Measurements from ENCODE around the gene IRAK2. TPM values are rescaled to one million over a fixed set of nuclear protein-coding genes. Genes with fewer than 3 reads are reported as not detected.

IRAK2 gene, protein sequence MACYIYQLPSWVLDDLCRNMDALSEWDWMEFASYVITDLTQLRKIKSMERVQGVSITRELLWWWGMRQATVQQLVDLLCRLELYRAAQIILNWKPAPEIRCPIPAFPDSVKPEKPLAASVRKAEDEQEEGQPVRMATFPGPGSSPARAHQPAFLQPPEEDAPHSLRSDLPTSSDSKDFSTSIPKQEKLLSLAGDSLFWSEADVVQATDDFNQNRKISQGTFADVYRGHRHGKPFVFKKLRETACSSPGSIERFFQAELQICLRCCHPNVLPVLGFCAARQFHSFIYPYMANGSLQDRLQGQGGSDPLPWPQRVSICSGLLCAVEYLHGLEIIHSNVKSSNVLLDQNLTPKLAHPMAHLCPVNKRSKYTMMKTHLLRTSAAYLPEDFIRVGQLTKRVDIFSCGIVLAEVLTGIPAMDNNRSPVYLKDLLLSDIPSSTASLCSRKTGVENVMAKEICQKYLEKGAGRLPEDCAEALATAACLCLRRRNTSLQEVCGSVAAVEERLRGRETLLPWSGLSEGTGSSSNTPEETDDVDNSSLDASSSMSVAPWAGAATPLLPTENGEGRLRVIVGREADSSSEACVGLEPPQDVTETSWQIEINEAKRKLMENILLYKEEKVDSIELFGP
- total RNA-seq (2022; extraction: Qiagen RNA extraction) = 15.6 to 20.5 TPM (median 16.6 TPM) in 5 replicates

GRCh38 chr3:10164546-10165393, at the start of gene IRAK2:
IRAK2 (plus strand) TSS chr3:10164919; CDS start chr3:10164955, 36 bp downstream.

DNA sequence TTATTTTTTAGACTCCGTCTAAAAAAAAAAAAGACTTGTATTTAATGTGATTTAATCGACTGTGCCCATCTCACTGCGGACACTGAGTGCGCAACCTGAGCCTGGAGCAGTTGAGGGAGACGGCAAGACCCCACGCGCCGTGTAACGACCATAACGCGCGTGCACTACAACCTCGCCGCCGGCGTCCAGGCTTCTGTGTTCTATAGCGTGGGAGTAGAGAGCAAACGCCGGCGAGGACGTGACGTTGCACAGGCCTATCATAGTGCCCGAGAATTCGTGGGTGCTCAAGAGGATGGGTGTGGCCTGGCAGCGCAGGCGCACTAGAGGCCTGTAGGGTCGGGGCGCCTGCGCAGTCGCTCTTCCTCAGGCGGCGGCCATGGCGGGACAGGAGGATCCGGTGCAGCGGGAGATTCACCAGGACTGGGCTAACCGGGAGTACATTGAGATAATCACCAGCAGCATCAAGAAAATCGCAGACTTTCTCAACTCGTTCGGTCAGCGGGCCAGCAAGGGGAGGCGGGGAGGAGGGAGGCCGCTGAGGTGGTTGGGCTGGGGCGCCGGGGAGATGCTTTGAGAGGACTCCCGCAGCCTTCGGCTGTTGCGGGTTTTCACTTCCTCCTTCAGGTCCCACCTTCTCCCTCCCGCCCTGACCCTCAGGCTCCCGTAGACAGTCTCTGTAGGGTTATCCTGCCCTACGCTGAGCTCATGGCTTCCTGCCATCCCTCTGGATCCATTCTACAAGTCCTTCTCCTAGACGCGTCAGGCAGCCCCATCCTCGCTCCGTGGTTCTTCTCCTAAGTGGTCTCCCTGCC, 49.2 kb upstream of the IRAK2 start, which contains the start of gene BRK1:
Gene BRK1, plus strand, starts transcription at position 350 of the 812 bp plus-strand sequence. Its CDS starts 27 bp downstream, at position 377.

GRCh38 chr3:10248184-10248983, 83.7 kb downstream of the IRAK2 start, which contains the start of gene TATDN2:
TATDN2 (plus strand) TSS chr3:10248459; CDS start chr3:10249201, 742 bp downstream.

GRCh38 chr3:10292505-10293419, 128.0 kb downstream of the IRAK2 start, which contains the start of gene GHRL:
GHRL (minus strand) TSS chr3:10292947; CDS start chr3:10290180, 2,767 bp downstream.

Other genes with a start within 250 kb of the IRAK2 start
- 25.4 to 34.2 TPM (median 31.6 TPM) in 5 replicates for gene IL17RC, start 247.8 kb upstream of the IRAK2 start, total RNA-seq (2022; extraction: Qiagen RNA extraction)
- 10.5 to 14.9 TPM (median 13.2 TPM) in 5 replicates for gene CRELD1, start 231.1 kb upstream of the IRAK2 start, total RNA-seq (2022; extraction: Qiagen RNA extraction)
- gene PRRT3, start 212.5 kb upstream of the IRAK2 start, total RNA-seq (2022; extraction: Qiagen RNA extraction) = 1.2 to 1.9 TPM (median 1.7 TPM) in 5 replicates
- 105 to 146 TPM (median 111 TPM) in 5 replicates for gene EMC3, start 178.1 kb upstream of the IRAK2 start, total RNA-seq (2022; extraction: Qiagen RNA extraction)
- gene FANCD2, start 138.5 kb upstream of the IRAK2 start, total RNA-seq (2022; extraction: Qiagen RNA extraction) = 17.2 to 20.1 TPM (median 18.7 TPM) in 5 replicates
- not detected in 5 replicates for gene FANCD2OS, start 56.7 kb upstream of the IRAK2 start, total RNA-seq (2022; extraction: Qiagen RNA extraction)
- gene BRK1, start 49.2 kb upstream of the IRAK2 start, total RNA-seq (2022; extraction: Qiagen RNA extraction) = 167 to 178 TPM (median 176 TPM) in 5 replicates
- 23.4 to 32.4 TPM (median 30.7 TPM) in 5 replicates for gene VHL, start 23.1 kb upstream of the IRAK2 start, total RNA-seq (2022; extraction: Qiagen RNA extraction)
- gene TATDN2, start 83.5 kb downstream of the IRAK2 start, total RNA-seq (2022; extraction: Qiagen RNA extraction) = 31.1 to 36.7 TPM (median 33.8 TPM) in 5 replicates
- gene GHRL, start 128.0 kb downstream of the IRAK2 start, total RNA-seq (2022; extraction: Qiagen RNA extraction) = not detected in 5 replicates
- 208 to 217 TPM (median 210 TPM) in 5 replicates for gene SEC13, start 156.2 kb downstream of the IRAK2 start, total RNA-seq (2022; extraction: Qiagen RNA extraction)